CD4-positive, alpha-beta T cell treated with Interleukin-6 for 4 hours (primary cell): ENCODE results near the gene RHBDL1.

ENCODE experiments used
- DNase-seq: peaks from one replicate; pipeline ENCODE4 v3.0.0-alpha.2; 2020; ENCODE audit warnings: mixed read lengths

The RHBDL1 gene

DNA sequence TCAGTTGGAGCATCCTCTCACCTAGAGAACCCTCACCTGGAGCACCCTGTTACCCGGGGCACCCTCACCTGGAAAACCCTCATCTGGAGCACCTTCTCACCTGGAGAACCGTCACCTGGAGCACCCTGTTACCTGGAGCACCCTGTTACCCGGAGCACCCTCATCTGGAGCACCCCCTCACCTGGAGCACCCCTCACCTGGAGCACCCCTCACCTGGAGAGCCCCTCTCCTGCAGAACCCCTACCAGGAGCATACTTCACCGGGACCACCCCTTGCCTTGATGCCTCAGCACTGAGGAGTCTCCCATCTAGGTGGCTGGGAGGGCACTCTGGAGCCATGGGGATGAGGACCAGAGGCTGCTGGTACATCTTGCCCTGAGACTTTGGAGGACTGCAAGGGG, 33.5 kb downstream of the RHBDL1 start:
- DNase-seq: no peak

- no peak for DNase-seq
Observed at GRCh38 chr16:709566-710499, 34.4 kb downstream of the RHBDL1 start.

DNA sequence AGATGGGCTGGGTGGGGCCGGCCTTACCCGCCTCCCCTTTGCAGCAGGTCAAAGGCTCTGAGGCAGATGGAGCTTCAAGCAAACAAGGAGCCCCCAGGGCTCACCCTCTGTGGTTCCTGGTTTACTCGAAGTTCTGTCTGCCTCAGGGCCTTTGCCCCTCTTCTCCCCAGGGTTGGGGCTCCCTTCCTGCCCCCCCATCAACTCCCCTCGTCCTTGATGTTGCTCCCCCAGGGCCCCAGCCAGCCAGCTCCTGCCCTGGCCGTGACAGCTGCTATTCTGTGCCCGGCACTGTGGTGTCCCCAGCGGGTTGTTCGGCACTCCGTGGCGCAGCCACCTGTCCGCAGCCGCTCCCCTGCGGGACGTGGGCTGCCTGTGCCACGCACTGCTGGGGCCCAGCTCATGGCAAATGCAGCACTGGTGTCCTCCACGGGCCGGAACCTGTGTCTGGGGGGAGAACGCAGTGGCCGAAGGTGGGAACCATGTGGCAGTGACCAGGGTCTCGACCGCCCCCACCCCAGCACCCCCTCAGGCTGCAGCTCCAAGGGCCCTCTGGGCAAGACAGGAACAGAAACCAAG, 35.1 kb downstream of the RHBDL1 start:
- no peak for DNase-seq

DNA sequence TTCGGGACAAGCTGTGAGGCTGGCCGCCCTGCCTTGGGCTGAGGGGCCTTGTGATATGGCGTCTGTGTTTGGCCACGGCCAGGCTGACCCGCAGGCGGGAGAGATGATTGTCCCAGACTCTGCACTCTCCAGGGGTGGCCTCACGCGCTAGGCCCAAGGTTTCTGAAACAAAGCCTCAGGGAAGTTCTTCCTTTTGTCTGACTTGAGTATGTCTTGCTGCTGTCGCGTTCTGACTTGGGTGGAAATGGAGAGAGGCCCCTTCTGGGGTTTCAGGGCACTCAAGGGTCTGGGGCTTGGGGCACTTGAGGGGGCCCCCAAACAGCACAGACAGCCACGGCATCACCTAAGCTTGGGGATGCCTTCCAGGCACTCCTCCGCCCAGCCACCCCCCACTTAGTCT, 35.6 kb downstream of the RHBDL1 start:
- no peak for DNase-seq

GRCh38 chr16:711548-712320, 36.3 kb downstream of the RHBDL1 start:
- DNase-seq: peak; percentile 87

DNA sequence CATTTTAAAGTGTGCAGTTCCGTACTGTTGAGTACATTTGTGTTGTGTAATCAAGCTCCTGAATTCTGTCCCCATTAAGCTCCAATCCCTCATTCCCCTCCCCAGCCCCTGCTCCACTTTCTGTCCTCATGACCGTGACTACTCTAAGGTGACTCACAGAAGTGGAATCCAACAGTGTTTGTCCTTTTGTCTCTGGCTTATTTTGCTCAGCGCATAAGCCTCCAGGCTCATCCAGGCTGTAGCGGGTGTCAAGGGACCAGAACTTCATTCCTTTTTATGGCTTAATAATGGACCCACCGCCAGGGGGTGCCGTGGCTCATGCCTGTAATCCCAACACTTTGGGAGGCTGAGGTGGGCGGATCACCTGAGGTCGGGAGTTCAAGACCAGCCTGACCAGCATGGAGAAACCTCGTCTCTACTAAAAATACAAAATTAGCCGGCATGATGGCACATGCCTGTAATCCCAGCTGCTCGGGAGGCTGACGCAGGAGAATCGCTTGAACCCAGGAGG, 37.3 kb downstream of the RHBDL1 start:
- peak; percentile 64 for DNase-seq

GRCh38 chr16:714079-714478, 38.6 kb downstream of the RHBDL1 start:
- no peak for DNase-seq

DNA sequence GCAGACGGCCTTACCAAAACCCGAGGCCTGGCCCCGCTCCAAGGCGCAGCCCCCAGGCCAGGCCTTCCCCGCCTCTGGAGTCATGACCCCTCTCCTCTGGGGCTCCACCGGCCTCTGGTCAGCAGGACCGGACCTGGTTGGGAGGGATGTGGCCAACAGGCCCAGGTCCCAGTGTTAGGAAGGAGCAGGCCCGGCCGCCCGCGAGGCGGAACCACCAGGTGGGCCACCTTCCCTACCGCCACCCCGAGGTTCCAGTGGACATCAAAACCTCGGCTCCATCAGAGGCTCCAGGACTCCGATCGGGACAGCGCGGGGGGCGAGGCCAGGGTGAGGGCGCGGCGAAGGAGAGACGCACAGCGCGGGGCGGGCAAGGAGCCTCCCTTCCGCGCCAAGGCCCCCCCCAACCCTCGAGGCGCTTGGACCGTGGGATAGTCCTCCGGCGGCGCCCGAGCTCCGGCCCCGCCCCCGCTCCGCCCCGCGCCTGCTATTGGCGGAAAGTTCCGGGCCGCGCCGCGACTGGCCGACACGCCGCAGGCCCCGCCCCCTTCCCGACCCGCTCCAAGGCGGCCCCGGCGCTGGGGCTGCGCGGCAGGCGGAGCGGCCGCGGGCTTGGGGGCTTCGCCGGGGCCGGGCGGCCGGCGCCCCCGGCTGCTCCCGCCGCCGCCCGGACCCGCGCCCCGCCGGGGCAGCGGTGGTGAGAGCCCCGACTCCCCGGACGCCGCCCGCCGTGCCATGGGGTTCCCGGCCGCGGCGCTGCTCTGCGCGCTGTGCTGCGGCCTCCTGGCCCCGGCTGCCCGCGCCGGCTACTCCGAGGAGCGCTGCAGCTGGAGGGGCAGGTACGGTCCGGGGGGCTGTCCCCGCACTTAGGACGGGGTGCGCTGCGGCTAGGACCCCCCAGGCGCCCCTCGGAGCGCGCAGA, 39.3 kb downstream of the RHBDL1 start, which contains the start of gene METRN:
Gene METRN (plus strand): TSS at position 561 of the 919 bp plus-strand sequence. CDS start 172 bp downstream, at position 733.
- DNase-seq: peak; percentile 95

DNA sequence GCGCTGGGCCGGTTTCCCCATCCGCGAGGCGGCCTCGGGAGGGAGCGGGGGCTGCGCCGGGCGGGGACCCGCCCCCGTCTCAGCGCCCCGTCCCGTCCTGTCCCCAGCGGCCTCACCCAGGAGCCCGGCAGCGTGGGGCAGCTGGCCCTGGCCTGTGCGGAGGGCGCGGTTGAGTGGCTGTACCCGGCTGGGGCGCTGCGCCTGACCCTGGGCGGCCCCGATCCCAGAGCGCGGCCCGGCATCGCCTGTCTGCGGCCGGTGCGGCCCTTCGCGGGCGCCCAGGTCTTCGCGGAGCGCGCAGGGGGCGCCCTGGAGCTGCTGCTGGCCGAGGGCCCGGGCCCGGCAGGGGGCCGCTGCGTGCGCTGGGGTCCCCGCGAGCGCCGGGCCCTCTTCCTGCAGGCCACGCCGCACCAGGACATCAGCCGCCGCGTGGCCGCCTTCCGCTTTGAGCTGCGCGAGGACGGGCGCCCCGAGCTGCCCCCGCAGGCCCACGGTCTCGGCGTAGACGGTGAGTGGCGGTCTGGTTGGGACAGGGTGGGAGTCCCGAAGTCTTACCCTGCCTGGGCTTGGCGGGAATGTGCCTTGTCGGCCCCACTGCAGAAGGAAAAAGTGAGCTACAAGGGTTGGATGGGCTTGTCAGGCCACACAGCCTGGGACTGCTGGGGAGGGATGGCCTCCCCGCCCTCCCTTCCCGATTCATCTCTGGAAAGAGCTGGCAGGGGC, 40.2 kb downstream of the RHBDL1 start:
- DNase-seq: peak; percentile 29

DNA sequence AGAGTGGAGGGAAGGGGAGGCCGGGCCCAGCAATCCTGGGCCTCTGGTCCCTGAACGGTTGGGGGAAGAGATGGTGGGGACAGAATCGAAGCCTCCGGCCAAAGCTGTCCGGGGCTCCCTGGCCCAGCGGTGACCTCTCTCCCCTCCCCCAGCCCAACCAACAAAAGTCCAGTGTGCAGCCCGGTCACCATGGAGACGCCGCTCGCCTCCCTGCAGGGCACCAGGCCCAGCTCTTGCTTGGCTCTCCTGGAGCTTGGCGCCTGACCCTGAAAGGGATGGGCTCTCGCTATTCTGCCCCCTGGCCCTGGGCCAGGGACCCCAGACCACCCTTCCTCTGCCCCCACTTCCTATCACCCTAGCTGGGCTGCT, 40.7 kb downstream of the RHBDL1 start:
- no peak for DNase-seq

DNA sequence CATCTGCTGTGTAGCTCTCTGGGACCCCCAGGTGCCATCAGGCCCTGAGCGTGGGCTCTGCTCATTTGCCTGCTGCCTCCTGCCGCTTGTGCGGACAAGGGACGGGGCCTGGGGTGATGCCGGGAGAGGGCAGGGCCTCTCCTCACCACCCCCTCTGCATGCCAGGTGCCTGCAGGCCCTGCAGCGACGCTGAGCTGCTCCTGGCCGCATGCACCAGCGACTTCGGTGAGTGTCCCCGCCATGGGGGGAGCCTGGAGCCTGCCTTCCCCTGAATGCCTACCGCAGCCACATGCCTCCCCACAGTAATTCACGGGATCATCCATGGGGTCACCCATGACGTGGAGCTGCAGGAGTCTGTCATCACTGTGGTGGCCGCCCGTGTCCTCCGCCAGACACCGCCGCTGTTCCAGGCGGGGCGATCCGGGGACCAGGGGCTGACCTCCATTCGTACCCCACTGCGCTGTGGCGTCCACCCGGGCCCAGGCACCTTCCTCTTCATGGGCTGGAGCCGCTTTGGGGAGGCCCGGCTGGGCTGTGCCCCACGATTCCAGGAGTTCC, 41.4 kb downstream of the RHBDL1 start:
- no peak for DNase-seq

DNA sequence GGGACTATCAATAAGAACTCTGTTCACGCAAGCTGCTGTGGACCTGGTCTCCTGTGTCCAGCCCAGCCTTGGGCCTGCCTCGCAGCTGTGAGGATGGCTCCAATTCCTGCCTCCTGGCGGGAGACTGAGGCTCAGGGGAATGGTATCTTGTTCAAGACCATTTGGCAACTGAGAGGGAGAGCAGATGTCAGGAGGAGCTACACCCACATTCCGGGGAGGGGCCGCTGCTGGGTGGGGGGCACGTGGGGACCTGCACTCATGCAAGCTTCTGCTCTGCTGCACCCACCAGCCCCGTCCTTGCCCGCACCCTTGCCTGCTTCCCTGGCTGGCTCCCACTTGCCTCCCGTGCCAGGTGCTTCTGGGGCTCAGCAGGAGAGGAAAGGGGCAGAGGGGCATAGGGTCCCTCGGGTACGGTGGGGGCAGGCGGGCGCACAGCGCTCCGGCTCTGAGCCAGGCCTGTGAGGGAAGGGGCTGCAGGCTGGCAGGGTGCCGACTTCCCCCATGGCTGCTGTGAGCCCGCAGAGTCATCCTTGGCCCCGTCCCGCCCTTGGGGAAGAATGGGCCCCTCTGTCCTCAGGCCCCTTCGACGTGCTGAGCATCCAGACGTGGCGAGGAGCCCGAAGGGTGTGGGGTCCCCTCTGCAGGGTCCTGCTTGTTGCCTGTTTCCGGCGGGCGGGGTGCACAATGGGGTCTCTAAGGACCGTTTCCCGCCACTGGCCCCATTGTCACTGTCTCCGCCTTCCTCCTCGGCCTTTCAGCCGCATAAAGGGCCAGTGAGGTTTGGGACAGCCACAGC, 42.2 kb downstream of the RHBDL1 start:
- DNase-seq: no peak

DNA sequence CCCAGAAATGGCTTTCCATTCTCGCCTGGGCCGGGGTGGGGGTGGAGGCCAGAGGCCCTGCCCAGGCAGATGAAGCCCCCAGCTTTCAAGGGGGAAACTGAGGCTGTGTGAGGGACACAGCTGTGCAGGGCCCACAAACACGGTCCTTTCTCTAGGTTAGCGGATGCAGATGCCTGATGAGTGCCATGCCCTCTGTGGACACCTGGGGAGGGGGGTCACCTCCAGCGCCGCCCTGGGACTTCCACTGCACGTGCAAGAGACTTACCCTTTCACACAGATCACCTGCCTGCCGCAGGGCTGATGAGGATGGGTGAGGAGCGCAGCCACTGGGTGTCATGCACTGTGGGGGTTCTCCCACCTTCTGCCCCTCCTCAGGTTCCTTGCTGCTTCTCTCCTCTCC, 42.9 kb downstream of the RHBDL1 start:
- DNase-seq: no peak

GRCh38 chr16:718922-719321, 43.5 kb downstream of the RHBDL1 start:
- no peak for DNase-seq

DNA sequence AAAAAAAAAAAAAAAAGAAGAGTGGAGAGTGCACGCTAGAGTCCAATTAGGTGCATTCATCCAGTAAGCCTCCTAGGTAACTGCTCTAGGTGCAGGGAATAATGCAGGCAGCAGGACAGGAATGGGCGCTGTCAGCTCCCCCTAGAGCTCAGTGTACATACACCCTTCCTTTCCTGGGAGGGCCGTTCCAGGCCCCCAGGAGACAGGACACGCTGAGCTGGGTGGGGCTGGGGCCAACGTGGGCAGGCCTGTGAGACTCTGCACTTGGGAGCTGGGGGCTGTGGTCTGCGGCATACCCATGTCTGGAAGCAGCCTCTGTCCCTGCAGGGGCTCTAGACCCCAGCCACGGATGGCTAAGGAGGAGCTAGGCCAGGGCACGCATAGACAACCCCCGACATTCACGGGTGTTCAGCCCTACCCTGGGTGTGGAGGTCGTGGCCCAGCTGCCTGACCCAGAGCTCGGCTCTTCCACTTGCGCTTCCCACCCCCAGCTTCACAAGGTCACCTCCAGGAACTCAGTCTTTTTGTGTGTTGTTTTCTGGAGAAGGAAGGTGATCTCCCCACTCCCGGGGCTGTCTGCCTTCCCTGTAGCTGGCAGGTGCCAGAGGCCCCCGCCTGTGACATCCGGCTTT, 44.5 kb downstream of the RHBDL1 start:
- no peak for DNase-seq

- DNase-seq: peak; percentile 56
Observed at GRCh38 chr16:720447-720989, 45.0 kb downstream of the RHBDL1 start.

- peak; percentile 84 for DNase-seq
Observed at GRCh38 chr16:720990-721764, 45.7 kb downstream of the RHBDL1 start, which contains the start of gene ANTKMT. Gene ANTKMT, plus strand, starts transcription at chr16:721146. Its CDS starts 129 bp downstream, at chr16:721275.

DNA sequence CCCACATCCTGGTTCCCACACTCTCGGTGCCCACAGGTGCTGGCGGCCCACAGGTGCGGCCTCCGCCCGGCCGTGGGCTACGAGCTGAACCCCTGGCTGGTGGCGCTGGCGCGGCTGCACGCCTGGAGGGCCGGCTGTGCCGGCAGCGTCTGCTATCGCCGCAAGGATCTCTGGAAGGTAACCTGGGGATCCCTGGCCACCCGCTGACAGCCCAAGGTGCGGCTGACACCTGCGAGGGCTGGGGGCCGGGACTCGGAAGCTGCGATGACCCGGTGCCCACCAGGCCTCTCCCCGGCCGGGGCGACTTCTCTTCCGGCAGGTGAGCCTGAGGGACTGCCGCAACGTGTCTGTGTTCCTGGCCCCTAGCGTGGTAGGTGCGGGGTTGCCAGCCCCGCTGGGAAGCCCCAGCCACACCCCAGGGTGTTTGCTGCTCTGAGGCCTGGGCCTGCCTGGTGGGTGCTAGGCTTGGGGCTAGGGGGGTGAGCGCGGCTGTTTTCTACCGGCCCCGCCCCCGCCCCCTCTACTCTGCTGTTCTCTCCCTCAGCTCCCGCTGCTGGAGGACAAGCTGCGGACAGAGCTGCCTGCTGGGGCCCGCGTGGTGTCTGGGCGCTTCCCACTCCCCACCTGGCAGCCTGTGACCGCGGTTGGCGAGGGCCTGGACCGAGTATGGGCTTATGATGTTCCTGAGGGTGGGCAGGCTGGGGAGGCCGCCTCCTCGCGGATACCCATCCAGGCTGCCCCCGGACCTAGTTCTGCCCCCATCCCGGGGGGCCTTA, 46.5 kb downstream of the RHBDL1 start:
- no peak for DNase-seq
